GM18526 (cell line): ENCODE data around the gene EID3.
A peak's percentile ranks its signal among the peaks of the same experiment; 100 is the strongest.

Experiments
- POLR2A ChIP-seq: IDR thresholded peaks from 3 replicates; pipeline ENCODE4 v1.6.1; 2011; ENCODE audit not compliant: insufficient read length; ENCODE audit errors: extremely low read depth

The EID3 gene

DNA sequence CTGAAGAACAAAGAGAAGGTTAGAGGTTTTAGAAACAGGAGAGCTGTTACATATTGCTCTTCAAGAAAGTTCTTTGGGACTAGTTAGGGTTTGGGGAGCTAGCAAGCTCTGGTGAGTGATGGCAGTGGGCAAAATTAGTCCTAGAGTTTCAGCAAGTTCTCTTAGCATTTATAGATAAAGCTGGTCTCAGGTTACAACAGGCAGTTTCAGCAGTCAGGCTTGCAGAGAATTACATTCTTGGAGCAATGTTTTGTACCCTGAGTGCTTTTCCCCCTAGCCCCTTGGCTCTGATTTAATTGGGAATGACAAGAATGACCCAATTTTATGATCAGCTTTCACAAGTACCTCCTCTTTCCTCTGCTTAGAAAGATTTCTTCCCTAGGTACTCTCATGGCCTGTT, 21.4 kb upstream of the EID3 start:
- no peak for TF ChIP-seq POLR2A

DNA sequence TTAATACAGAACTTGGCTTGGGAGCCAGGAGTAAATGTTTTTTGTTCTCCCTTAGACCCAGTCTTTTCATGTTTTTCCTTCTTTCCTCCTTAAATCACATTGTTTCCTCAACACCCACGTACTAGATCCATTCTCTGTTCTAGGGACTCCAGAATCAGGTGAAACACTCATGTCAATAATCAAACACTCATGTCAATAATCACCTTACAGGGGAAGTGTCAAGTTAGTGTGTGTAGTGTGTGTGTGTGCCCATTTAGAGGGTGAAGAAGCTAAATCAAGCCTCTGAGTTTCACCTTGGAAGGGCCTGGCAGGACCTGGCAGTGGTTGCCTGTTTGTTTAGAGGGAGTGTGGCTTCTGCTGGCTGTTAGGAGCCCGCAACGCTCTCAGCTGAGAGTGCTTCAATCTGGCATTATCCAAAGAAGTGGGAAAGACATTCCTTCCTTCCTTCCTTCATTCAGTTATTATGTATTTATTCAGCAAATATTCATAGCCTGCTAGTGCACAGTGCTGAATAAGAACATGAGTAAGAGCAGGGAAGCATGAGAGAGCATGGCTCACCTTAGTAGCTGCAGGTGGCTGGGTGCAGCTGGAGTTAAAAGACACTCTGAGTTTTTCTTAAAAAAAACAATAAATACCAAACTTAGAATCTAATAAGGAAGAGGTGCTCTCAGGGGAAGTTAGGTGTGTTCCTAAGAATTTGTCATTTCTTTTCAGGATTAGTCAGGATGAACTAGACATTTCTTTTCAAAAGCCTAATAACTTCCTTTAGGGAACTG, 17.6 kb upstream of the EID3 start:
- no peak for TF ChIP-seq POLR2A

DNA sequence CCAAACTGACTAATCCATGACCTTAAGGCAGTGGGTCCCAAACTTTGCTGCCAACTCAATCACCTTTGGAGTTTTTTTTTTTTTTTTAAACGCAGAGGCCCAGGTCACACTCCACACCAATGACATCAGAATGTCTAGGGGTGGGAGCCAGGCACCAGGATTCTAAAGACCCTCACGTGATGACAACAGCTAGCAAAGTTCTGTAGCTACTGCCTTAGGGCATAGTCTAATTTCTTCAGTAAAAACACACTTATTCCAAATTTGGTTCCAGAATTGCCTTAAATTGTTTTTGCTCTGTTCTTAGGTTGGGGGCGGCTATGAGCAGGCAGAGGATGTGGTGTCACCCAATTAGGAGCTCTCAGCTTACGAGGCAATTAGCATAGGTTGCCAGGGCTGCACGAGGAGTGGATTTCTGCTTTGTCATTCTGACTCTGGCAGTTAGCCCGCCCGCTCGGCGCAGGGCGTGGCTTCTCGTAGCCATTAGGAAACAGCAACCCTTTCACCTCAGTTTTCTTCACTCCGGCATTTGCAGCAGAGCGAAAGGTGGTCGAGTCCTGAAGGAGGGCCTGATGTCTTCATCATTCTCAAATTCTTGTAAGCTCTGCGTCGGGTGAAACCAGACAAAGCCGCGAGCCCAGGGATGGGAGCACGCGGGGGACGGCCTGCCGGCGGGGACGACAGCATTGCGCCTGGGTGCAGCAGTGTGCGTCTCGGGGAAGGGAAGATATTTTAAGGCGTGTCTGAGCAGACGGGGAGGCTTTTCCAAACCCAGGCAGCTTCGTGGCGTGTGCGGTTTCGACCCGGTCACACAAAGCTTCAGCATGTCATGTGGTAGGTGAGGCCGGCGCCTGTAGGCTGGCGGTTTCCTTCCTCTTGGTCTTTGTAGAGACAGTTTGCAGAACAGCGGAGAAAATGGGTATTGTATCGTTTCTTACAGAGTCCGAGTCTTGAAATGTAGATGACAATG, 16.7 kb upstream of the EID3 start:
- TF ChIP-seq POLR2A = peak; percentile 85

DNA sequence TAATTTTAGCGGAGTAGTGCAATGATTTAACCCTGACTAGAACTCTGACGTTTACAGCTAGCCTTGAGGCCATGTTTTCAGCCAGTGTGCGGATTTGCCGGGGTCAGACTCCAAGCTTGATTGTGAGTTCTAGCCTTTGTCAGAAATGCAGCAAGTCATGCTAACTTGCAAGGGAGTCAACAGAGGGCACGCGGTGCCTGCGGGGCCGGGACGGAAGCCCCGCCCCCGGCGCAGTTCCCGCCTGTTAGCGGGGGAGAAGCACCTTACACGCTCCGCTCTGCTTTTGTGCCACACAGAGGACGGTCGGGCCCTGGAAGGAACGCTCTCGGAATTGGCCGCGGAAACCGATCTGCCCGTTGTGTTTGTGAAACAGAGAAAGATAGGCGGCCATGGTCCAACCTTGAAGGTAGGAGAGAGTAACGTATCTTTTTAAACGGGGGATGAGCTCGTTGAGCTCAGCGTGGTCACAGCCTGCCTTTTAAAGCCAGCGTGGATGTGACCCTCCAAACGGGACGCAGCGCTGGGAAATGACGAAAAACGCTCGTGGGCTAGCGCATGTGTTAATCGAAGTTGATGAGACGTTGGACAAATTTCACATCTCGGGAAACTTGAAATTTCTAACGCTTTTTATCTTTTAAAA, 14.8 kb upstream of the EID3 start:
- peak; percentile 75 for TF ChIP-seq POLR2A

DNA sequence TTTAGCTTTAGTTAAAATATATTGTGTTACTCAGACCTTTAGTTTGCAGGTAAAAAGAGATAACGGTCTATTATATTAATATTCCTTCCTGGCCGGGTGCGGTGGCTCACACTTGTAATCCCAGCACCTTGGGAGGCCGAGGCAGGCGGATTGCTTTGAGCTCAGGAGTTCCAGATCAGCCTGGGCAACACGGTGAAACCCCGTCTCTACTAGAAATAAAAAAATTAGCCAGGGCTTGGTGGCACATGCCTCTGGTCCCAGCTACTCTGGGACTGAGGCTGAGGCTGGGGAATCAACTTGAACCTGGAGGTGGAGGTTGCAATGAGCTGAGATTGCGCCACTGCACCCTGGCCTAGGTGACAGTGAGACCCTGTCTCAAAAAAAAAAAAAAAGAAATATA, 13.2 kb upstream of the EID3 start:
- TF ChIP-seq POLR2A = no peak

DNA sequence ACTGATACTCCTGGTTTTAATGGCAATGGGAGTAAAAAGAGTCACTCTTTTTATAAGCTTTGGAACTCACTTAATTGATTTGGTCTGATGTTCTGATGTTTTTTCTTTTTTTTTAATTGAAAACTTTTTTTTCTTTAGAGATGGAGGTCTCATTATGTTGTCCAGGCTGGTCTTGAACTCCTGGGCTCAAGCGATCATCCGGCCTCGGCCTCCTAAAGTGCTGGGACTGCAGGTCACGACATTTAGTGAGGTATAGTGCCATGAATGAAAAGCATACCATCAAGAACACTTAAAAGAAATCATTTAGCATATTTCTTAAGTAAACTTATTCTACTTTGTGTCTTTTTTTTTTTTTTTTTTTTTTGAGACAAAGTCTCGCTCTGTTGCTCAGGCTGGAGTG, 12.7 kb upstream of the EID3 start:
- no peak for TF ChIP-seq POLR2A

DNA sequence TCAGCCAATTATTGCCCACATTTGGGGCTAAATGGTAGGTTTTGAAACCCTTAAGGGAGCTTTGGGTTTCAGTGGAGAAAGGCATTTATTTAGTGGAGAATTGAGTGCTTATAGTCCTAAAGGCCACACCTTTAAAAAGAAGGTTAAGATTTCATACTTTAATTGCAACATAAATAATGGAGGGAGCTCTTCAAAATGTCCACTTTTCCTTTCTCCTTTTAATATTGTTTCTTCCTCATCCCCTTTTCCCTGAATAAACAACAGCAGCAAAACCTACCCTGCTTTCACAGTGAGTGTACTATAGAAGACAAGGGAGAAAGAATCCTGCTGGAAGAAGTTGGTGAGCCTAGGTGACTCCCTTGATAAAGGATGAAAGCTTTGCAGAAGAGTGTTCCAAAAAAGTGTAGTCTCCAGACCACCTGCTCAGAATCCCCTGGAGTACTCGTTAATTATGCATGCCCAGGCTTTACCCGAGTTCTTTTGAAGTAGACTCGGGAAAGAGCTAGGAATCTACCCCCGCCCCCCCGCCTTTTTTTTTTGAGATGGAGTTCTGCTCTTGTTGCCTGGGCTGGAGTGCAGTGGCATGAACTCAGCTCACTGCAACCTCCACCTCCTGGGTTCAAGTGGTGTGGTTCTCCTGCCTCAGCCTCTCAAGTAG, 11.5 kb upstream of the EID3 start:
- TF ChIP-seq POLR2A = no peak

DNA sequence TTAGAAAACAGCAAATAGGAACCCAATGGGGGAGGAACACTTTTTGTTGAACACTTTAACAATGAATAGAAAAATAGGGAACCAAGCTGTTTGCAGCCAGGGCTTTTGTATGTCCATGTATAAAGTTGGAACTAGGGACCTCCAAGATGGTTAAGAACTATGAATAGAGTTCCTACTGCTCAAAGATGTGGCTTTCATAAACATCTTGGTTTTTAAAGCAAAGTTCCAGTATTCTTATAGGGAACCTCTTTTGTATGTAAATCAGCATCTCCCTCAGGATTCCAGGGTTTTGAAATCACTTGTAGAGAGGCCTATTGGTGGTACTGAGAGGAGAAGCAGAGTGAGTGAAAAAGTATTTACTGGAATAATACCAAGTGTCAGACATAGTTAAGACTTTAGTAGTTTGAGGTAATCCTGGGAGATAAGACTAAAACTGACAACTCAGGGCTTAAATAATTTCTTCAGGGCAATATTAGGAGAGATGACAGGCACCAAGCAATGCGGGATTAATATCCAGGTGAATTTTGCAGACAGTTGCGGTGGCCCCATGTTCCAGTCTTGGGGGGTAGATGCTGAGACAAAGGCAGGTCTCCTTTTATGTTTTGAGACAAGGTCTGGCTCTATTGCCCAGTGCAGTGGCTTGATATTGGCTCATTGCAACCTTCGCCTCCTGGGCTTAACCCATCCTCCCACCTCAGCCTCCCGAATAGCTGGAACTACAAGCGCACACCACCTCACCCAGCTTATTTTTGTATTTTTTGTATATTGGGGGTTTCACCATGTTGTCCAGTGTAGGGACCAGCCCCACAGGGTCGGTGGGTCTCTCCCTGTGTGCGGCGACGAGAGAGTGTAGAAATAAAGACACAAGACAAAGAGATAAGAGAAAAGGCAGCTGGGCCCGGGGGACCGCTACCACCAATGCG, 10.4 kb upstream of the EID3 start:
- no peak for TF ChIP-seq POLR2A

DNA sequence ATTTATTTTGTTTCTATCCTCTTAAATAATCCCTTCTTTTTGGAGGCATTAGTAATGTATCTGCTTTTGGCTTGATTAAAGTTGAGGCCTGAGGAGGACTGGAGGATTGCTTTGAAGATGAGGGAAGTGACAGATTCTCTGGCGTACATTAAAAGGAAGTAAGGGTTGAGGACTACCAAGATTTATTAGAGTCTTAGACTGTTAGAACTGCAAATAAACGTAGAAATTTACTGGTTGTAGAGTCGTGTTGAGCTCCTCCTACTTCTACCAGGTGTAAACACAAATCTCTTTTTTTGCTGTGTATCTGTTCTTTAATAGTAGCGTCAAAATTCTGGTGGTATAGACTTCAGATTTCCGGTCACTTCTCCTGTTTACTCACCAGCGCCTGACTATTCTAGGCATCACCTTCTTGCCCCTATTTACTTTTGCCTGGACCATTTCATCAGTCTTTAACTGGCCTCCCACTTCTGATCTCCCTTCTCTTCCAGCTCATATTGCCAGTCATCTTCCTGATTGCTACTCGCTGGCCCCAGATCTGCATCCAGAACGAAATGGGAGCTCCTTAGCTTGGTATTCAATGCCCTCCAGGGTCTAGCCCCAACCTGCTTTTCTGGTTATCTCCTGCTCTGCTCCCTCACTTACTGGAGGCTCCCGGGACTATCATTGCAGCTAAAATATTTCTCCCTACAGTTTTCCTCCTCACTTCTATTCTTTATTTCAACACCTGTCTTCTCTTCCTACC, 8.4 kb upstream of the EID3 start:
- TF ChIP-seq POLR2A = no peak

DNA sequence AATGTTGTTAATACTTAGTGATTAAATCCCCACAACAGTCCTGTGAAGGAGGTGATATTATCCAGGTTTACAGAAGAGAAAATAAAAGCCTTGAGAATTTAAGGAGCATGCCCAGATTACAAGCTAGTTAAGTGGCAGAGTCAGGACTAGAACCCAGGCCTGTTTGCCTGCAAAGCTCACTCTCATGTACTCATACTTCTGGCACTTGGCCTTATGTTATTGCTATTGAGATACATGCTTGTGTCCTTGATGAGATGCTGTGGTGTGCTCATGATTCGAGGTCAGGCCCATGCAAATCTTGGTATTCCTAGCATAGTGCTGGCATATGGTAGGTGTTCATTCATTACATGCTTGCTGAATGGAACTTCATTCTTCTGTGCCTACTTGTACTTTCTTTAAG, 7.6 kb upstream of the EID3 start:
- no peak for TF ChIP-seq POLR2A

DNA sequence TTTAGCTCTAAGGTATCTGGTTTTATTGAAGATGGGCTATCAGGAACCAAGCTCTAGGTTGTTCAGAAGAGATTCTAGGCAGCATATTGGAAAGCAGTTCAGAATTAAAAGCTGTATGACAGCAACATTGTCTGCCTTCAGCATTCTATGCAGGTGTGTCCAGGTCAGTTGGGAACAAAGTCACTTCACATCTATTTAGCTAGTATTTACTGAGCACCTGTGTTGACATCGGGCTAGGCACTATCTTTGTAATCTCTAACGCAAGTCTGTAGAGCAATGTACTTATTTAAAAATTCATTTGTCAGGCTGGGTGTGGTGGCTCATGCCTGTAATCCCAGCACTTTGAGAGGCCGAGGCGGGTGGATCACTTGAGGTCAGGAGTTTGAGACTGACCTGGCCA, 6.8 kb upstream of the EID3 start:
- TF ChIP-seq POLR2A = no peak

DNA sequence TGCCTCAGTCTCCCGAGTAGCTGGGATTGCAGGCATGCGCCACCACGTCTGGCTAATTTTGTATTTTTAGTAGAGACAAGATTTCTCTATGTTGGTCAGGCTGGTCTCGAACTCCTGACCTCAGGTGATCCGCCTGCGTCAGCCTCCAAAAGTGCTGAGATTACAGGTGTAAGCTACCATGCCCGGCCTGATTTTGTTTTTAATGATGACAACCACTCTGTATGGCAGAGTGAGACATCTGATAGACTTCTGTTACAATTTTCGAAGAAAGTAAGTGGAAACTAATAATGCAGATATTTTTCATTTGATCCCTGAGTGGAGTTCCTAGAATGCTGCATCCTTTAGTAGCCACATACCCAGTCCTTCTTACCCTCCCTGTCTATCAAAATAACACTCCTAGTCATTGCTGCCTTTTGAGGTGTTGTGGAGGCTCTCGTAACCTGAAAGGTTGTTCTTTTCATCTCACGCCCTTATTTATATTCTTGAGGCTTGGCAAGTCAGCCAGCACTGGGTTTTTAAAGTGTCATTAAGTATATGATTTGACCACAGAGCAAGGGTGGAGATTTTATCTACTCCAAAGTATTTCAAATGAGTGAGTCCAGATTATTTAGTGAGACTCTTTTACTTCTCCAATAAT, 5.9 kb upstream of the EID3 start:
- TF ChIP-seq POLR2A = no peak

DNA sequence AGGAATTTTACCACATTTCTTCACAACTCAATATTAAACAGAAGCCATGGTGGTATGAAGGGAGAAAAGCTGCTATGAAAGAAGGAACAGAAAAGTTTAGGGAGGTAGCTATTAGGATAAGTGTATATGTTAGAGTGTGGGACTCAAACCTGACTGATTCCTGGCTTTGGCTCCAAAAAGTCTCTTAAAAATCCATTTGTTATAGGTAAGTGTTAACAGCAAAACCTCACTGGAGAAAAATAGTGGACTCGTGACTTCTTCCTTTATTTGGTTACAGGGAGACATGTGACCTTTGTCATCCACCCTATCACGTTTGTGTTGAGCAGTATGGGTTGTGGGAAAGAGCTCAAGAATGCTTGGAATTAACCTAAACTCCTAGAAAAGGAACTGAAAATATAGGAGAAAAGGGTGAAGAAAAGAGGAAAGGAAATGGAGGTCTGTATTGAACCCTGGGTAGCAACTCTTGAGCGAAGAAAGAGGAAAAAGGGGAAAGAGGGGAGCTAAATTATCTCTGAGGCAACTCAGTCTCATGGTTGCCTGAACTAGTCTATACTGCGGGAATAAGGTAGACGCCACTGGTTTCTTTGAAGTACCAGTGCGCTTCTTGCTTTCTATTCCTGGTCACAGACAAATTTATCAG, 3.6 kb upstream of the EID3 start:
- no peak for TF ChIP-seq POLR2A
